IMR-90 (cell line): Measurements from ENCODE around the gene USP5. TPM values are rescaled to one million over a fixed set of nuclear protein-coding genes. Genes with fewer than 3 reads are reported as not detected.

Source experiments
- ATAC-seq: fragments of 200-7000 bp; cut with Tn5 transposase; 2 replicates; pipeline ENCODE4 v1.9.1; 2020; ENCODE audit warnings: low read depth, mild to moderate bottlenecking, moderate library complexity
- BruUV-seq: library from RNA; stranded (reverse); fragments of 400-500 nt; replicated peaks from 2 replicates; lab custom pipeline; 2021; lab: Mats Ljungman, UMichigan
- CTCF ChIA-PET: fragments of 300-600 bp; formaldehyde crosslinking; extraction: SDS; loops from one replicate; lab custom pipeline; 2021; ENCODE audit warnings: antibody characterized with exemption; lab: Yijun Ruan, JAX
- POLR2A ChIA-PET: fragments of 300-600 bp; sonication (Branson Sonifier 250); formaldehyde crosslinking; loops from one replicate; lab custom pipeline; 2022; ENCODE audit warnings: antibody characterized with exemption; ENCODE audit not compliant: unreplicated experiment; lab: Charles Lee
- DNase-seq: peaks from one replicate; pipeline ENCODE4 v3.0.0; 2013
- H2AFZ ChIP-seq: replicated peaks from 2 replicates; pipeline ENCODE3; 2013; ENCODE audit warnings: low read length, mild to moderate bottlenecking; ENCODE audit not compliant: poor library complexity
- H2AK5ac ChIP-seq: 2 replicates; pipeline ENCODE4 v1.6.1; 2013; ENCODE audit warnings: low read depth, low read length, inconsistent platforms
- H2AK9ac ChIP-seq: replicated peaks from 2 replicates; pipeline ENCODE3; 2013; ENCODE audit warnings: mild to moderate bottlenecking, low read depth, low read length, moderate library complexity; ENCODE audit not compliant: poor library complexity
- H2BK120ac ChIP-seq: 2 replicates; pipeline ENCODE4 v1.6.1; 2013; ENCODE audit warnings: low read depth, low read length, inconsistent platforms
- H2BK15ac ChIP-seq: 3 replicates; pipeline ENCODE4 v1.6.1; 2013; ENCODE audit warnings: low read depth, low read length, inconsistent platforms
- H2BK20ac ChIP-seq: 2 replicates; pipeline ENCODE4 v1.6.1; 2013; ENCODE audit warnings: low read depth, mild to moderate bottlenecking, inconsistent platforms, low read length, moderate library complexity
- H2BK5ac ChIP-seq: 2 replicates; pipeline ENCODE4 v1.6.1; 2013; ENCODE audit warnings: mild to moderate bottlenecking, low read depth, low read length, inconsistent platforms; ENCODE audit not compliant: poor library complexity, severe bottlenecking
- H3K14ac ChIP-seq: replicated peaks from 2 replicates; pipeline ENCODE4 v1.6.1; 2013; ENCODE audit warnings: low read depth, low read length, inconsistent platforms
- H3K18ac ChIP-seq: 2 replicates; pipeline ENCODE4 v1.6.1; 2013; ENCODE audit warnings: low read depth, low read length, control low read depth
- H3K23ac ChIP-seq: 2 replicates; pipeline ENCODE4 v1.6.1; 2013; ENCODE audit warnings: low read depth, low read length, inconsistent platforms
- H3K27ac ChIP-seq: 2 replicates; pipeline ENCODE4 v1.5.1; 2013; ENCODE audit warnings: mild to moderate bottlenecking, control low read depth, low read length; ENCODE audit not compliant: insufficient read depth
- H3K27me3 ChIP-seq: 2 replicates; pipeline ENCODE4 v1.6.1; 2013; ENCODE audit warnings: low read length; ENCODE audit not compliant: control insufficient read depth, insufficient read depth
- H3K36me3 ChIP-seq: 2 replicates; pipeline ENCODE4 v1.6.1; 2013; ENCODE audit warnings: low read length, mixed read lengths; ENCODE audit not compliant: control insufficient read depth, insufficient read depth
- H3K4ac ChIP-seq: 2 replicates; pipeline ENCODE4 v1.6.1; 2013; ENCODE audit warnings: low read depth, low read length, inconsistent platforms
- H3K4me1 ChIP-seq: 2 replicates; pipeline ENCODE4 v1.6.1; 2013; ENCODE audit warnings: low read length, mixed read lengths; ENCODE audit not compliant: control insufficient read depth, insufficient read depth
- H3K4me2 ChIP-seq: 2 replicates; pipeline ENCODE4 v1.6.1; 2013; ENCODE audit warnings: low read depth, mild to moderate bottlenecking, control low read depth, low read length, moderate library complexity
- H3K4me3 ChIP-seq: 2 replicates; pipeline ENCODE4 v1.5.1; 2013; ENCODE audit warnings: low read depth, mild to moderate bottlenecking, control low read depth, low read length, moderate library complexity; ENCODE audit not compliant: insufficient read depth
- H3K56ac ChIP-seq: 2 replicates; pipeline ENCODE4 v1.6.1; 2013; ENCODE audit warnings: low read length, inconsistent platforms; ENCODE audit not compliant: insufficient read depth; ENCODE audit errors: extremely low read depth
- H3K79me1 ChIP-seq, 2 experiments: 2 replicates each; pipeline ENCODE4 v1.6.1; 2013; ENCODE audit warnings: low read length in 2 of 2, inconsistent platforms in 1 of 2, low read depth in 1 of 2
- H3K9ac ChIP-seq: 2 replicates; pipeline ENCODE4 v1.6.1; 2013; ENCODE audit warnings: low read depth, low read length, control low read depth
- H3K9me1 ChIP-seq: 2 replicates; pipeline ENCODE4 v1.6.1; 2013; ENCODE audit warnings: low read length, inconsistent platforms; ENCODE audit not compliant: insufficient read depth
- H3K9me3 ChIP-seq: 2 replicates; pipeline ENCODE4 v1.6.1; 2013; ENCODE audit warnings: low read length; ENCODE audit not compliant: control insufficient read depth, insufficient read depth
- H4K20me1 ChIP-seq: 2 replicates; pipeline ENCODE4 v1.6.1; 2013; ENCODE audit warnings: low read length, inconsistent platforms; ENCODE audit not compliant: insufficient read depth
- H4K5ac ChIP-seq: 2 replicates; pipeline ENCODE4 v1.6.1; 2013; ENCODE audit warnings: mild to moderate bottlenecking, low read depth, low read length, control low read depth
- H4K8ac ChIP-seq, 2 experiments: 2 replicates each; pipeline ENCODE4 v1.6.1; 2013; ENCODE audit warnings: low read depth in 2 of 2, low read length in 2 of 2, control low read depth in 1 of 2, inconsistent platforms in 1 of 2
- H4K91ac ChIP-seq: 2 replicates; pipeline ENCODE4 v1.6.1; 2013; ENCODE audit warnings: low read depth, low read length, inconsistent platforms; ENCODE audit not compliant: insufficient read depth
- NFE2L2 ChIP-seq: fragments of 150-350 bp; IDR thresholded peaks from 2 replicates; pipeline ENCODE4 v1.6.1; 2016; ENCODE audit warnings: low read depth, mild to moderate bottlenecking, low read length
- WGBS, 2 experiments: methylation state at CpG; one replicate each; pipeline versions ENCODE4 v1.1.5 to v1.1.7; 2013; ENCODE audit warnings: missing lambda C conversion rate in 2 of 2; ENCODE audit not compliant: insufficient read length in 1 of 2; ENCODE audit errors: extremely low coverage in 2 of 2; 5-methylcytosine and 5-hydroxymethylcytosine counted together
- dilution Hi-C: fragments of 300-500 bp; cut with HindIII; formaldehyde crosslinking; loops from one replicate; pipeline ENCODE4 v1.14.3; 2018; ENCODE audit warnings: low sequenced_read_pairs; ENCODE audit not compliant: unreplicated experiment
- in situ Hi-C: fragments of 300-500 bp; cut with MboI; formaldehyde crosslinking; loops from 3 replicates; pipeline ENCODE4 v1.14.3; 2019; ENCODE audit warnings: low sequenced_read_pairs, inconsistent platforms, mixed read lengths
- intact Hi-C: fragments of 100-400 bp; cut with micrococcal nuclease; formaldehyde crosslinking; loops from 2 replicates; pipeline ENCODE4 v1.10.0; 2022
- polyA plus RNA-seq, 3 experiments: library from polyadenylated mRNA; depleted of rRNA; stranded (reverse); fragments of >200 nt; gene quantifications; 2 replicates each; pipeline ENCODE4 v1.2.3, GENCODE V29; 2012; ENCODE audit warnings: low replicate concordance in 1 of 3
- total RNA-seq: library from RNA; depleted of rRNA; stranded (reverse); fragments of >200 nt; gene quantifications from 2 replicates; pipeline ENCODE4 v1.2.3, GENCODE V29; 2012

The USP5 gene
- total and polyA plus RNA-seq, 2 of the 4 experiments (the other 2 are of a cell fraction) = 69.7 to 125 TPM

GRCh38 chr12:6822426-6823135, 29.4 kb upstream of the USP5 start:
- DNase-seq (no peak), ATAC-seq (no peak)
- no peak overlapping the region for H3K14ac ChIP-seq
- H2BK15ac ChIP-seq = no peak overlapping the region
- peak overlapping the region; percentile 28 for H2AK5ac ChIP-seq
- dilution Hi-C loops = no loop called here
- no TSS peak for BruUV-seq
- H3K9ac ChIP-seq = no peak overlapping the region
- POLR2A ChIA-PET = interaction anchor here (0.7 to 1.1 kb wide), 2 partner anchors 56 to 69 kb away, joined by 3 to 5 read pairs; partner anchors contain the start of gene MLF2
- H3K36me3 ChIP-seq = peaks cover 3% of the 10 kb centered on the region
- no peak for TF ChIP-seq NFE2L2
- no peak overlapping the region for H4K8ac ChIP-seq
- H3K23ac ChIP-seq = no peak overlapping the region
- H2AFZ ChIP-seq = no peak overlapping the region
- no peak overlapping the region for H3K27ac ChIP-seq
- no peak overlapping the region for H2BK20ac ChIP-seq
- H3K27me3 ChIP-seq = peaks cover 2% of the 10 kb centered on the region; the same call in 1 of the 2 replicates
- H2BK5ac ChIP-seq = no peak overlapping the region
- H4K5ac ChIP-seq = no peak overlapping the region
- in situ Hi-C loops = loop anchor here (10.0 kb wide), 1 partner anchor 208 kb away; no protein-coding TSS in a partner anchor
- no peak overlapping the region for H2BK120ac ChIP-seq
- no peak overlapping the region for H3K18ac ChIP-seq
- H4K20me1 ChIP-seq = no peaks in the 10 kb centered on the region
- WGBS, 2 experiments = no CpG with 5 or more reads among the region's 7 CpGs
- H3K9me1 ChIP-seq = peaks cover 5% of the 10 kb centered on the region
- no peak overlapping the region for H3K4me3 ChIP-seq
- CTCF ChIA-PET = no interaction called here
- intact Hi-C loops = no loop called here
- peaks cover 0 to 26% of the 10 kb centered on the region in 2 experiments; a peak in 2 of 4 replicates for H3K79me1 ChIP-seq
- peak overlapping the region; percentile 1; the same call in 1 of the 2 replicates for H4K91ac ChIP-seq
- peaks cover 18% of the 10 kb centered on the region for H3K4me1 ChIP-seq
- no peak overlapping the region for H3K4ac ChIP-seq
- H2AK9ac ChIP-seq = peak overlapping the region; percentile 94
- H3K4me2 ChIP-seq = peak overlapping the region; percentile 86; the same call in 1 of the 2 replicates
- H3K9me3 ChIP-seq = no peaks in the 10 kb centered on the region
- no peak overlapping the region for H3K56ac ChIP-seq
